HG02763 (cell line): ENCODE data around the gene STK33.

ENCODE experiments used
- ATAC-seq: cut with Tn5 transposase; IDR thresholded peaks from one replicate; pipeline ENCODE4 v1.9.1; 2021; ENCODE audit warnings: mild to moderate bottlenecking, moderate library complexity; ENCODE audit not compliant: unreplicated experiment

STK33 gene

DNA sequence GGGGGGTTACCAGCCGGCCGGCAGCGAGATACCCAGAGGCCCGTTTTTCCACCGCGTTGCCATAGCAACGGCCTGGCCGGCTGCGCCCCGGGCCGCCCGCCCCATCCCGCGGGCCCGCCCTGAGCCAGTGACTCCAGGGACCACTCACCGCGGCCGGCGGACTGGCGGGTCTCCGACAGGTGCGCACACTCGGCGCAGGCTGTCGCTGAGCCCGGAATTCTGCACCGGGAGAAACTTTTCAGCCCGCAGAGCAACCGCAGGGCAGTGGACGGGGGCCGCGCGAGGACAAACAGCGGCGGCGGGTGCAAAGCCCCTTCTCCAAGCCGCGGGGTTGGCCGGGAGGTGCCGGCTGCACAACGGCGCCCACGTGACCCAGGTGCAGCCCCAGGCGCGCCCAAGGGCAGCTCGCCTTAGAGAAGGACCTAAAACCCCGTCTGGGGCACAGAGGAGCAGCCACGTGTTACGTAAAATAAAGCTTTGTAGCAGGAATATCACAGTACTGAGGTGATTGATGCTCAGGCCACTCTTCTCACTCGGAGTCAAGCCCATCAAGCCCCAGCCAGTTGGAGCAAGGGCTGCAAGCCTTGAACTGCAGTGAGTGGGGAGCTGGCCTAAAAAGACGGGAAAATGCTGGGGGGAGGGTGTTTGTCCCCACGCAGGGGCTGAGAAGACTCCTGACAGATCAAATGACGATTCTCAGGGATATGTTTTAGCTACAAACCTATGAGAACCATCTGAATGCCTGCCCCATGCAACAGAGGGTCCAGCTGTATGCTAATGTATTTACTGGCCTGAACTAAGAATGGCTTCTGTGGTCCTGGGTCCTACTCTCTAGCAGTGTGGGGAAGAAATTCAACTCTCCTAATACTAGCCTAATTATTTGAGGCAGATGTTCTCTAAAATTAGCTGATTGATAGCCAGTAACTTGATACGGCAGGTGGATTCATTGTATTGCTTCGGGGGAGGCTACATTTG lies at the start of gene STK33:
TSS of gene STK33 (minus strand) at position 294 of the 975 bp plus-strand sequence. CDS start 119,323 bp downstream, outside the sequence.
- peak; percentile 92 for ATAC-seq

DNA sequence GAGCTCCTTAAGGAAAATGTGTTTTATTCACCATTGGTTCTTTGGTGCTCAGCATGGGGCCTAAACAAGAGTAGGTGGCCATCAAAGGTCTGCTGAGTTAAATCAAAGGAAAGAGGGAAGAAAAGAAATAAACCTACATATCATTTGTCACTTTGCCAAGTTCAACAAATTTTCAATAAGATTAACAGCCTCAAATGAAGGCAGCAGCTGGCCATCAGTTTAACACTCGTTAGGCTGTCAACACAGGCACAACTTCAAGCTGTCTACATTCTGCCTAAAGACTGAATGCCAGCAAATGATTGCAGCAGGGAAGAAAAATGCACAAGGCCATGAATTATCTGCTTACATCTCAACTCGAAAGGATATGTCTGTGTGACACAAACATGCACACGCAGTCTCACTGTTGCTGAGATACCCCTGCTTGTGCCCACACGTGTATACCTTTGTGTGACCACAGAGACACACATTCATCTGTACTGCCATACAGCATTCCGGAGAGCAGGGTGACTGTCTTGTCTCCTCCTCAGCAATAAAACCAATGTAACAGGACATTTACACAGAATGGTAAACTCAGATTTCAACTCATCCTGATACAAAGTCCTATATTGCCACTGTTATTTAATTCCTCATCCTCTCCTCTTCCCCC lies 48.3 kb upstream of the STK33 start:
- no peak for ATAC-seq

DNA sequence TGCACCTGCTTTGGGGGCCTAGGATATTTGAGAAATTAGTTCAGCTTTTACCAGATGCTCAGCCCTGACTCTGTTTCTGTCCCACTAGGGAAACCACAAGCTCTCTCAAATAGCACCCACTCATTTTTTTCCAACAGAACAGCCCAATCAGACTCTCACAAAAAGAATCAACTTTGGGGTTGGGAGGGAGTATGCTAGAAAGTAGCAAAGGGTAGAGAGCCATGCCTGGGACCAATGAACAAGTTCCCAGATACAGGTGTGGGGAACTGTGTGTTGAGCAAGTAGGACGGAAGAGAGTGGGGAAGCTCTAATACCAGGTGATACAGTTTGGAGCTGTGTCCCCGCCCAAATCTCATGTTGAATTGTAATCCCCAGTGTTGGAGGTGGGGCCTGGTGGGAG lies 47.3 kb upstream of the STK33 start:
- ATAC-seq: no peak

DNA sequence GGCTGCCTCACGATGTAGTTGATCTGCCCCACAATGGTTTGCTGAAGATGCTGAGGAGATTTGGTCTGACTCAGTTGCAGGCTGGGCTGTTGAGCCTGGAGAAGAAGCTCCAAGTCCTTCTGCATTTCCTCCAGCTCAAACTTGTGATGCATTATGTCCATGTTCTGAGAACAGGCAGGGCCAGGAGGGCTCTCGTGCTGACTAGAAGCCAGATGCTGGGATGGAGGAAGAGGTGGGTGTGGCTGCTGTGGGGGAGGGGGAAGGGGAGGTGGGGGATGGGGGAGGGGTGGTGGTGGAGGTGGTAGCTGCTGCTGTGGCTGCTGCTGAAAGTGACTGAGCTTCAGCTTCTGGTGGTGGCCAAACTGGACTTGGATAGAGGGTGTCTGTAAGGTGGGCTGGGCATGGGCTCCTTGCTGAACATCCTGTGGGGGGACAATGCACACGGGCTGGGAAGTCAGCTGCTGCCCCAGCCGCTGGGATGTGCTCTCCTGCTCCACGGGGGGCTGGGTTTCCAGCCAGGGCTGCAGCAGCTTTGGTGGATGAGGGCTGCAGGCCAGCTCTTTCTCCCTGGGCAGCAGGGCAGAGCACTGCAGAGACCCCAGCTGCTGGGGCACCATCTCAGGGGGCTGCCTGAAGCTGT lies 46.4 kb upstream of the STK33 start:
- ATAC-seq: no peak

DNA sequence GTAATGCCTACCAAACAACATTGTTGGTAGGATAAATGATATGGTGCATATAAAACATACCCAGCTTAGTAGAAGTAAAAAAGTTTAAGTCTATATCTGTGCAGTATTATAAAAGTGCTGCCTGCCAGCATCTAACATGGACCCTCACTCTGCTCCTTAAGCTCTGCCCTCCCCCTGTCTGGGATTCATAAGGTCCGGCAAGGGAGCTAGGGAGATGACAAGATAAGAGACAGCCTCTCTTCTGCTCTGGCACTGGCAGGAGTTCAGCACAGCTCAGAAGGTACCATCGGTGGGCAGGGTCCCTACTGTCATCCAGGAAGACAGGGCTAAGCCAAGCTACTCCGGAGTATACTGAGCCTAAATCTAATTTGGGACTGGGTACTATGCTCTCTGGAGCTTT lies 45.6 kb upstream of the STK33 start:
- ATAC-seq: no peak

DNA sequence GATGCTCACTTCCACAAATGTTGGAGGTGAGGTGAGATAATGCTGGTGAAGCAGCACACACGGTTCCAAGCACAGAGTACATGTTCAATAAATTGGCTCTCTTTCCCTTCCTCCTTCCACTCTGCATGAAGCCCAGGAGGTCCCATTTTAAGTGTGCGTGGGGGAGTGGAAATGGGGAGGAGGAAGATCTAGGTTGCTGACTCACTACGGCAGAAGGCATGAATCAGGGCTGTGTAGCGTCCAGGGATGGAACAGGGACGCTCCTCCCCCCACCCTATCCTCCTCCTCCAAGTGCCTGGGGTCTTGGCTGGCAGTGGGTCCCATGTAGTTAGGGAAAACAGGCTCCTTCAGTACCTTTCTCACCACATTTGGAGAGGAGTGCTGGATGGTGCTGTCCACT lies 44.3 kb upstream of the STK33 start:
- no peak for ATAC-seq

DNA sequence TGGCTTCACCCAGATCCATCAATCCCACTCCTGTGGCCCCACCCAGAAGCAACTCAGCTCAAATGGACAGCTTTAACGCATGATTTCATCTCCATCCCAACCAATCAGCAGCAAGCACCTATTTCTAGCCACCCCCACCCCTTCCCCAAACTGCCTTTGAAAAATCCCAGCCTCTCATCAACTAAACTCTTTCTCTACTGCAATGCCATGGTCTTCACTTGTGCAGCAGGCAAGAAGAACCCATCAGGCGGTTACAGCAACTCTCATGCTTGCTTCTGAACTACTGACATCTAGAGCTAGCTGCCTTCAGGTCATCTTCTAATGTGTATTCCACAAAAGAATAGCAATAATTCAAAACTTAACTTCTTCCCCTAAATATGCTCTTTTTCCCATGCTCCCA lies 42.1 kb upstream of the STK33 start:
- no peak for ATAC-seq

DNA sequence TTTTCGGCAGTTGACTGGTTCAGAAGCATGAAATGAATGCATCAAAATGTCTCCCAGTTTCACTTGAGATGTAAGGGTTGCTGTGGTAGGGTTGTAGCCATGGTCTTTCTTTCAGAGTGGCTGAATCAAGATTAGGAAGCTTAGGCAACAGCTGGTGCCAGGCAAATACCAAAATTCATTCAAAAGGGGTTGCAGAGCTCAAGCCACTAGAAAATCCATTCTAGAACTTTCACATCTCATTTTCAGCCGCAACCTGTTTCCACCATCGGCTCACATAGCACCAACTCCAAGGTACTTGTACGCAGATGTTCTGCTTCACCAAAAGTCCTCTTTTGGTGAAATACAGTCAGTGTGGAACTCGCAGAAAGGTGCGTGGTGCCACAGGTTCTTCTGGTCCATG lies 40.5 kb upstream of the STK33 start:
- ATAC-seq: no peak

DNA sequence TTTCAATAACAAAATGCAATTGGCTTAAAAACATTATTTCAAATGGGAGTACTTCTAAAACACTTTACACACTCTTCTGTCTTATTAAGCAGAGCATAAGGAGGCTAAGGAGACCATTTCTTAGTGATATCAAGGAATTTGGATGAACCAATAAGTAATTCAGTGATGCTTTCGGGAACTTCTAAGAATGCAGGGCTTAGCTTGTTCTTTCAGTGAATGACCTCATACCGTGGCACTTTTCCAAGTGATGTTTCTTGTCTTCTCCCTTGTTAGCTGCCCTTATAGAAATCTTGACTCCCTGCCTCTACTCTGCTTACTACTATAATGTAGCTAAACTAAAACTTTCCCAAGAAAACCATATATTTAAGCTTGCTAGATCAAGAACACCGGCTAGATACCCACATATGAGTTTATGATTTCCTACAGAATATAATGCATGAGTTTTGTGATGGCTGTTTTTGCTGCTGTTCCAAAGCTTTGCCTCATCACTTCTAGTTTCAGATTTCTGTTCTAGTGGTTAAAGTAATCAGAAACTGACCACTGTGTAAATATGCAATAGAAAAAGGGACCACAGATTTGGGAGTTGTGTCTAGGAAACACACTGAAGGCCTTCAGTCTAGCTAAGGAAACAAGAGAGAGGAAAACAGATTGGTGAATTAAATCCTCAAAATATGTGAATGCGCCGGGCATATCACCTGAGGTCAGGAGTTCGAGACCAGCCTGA lies 37.5 kb upstream of the STK33 start:
- ATAC-seq: no peak

DNA sequence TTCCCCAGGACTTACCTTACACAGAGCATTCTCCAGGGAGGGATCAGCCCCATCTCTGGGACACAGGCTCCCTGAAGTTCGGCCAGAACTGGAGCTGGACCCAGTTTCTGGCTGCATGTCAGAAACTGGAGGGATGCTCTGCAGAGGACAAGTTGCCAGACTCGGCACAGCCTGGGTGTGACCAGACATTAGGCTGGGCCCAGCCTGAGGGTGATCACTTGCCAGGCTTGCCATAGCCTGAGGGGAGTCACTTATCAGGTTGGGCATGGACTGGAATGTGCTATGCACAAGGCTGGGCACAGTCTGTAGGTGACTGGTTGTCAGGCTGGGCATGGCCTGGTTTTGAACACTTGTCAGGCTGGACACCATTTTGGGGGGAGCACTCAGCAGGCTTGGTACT lies 30.7 kb upstream of the STK33 start:
- ATAC-seq: no peak

DNA sequence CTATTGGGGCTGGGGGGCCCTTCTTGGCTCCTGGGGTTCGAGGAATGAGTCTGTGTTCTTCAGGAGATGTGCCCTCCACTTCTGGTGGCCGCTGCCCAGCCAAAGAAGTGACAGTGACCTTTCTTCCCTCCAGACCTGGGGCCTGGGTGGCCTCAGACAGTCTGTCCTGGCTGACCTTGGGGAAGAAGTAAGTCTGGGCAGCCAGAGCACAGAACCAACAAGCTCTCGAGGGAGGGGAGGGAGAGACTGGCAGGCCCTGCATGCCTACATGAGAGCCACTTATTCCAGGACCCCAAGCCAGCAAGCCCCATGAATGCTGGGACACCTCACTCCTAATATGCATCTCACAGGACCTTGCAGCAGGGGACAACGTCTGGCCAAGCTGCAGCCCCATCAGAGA lies 27.1 kb upstream of the STK33 start:
- ATAC-seq: no peak

DNA sequence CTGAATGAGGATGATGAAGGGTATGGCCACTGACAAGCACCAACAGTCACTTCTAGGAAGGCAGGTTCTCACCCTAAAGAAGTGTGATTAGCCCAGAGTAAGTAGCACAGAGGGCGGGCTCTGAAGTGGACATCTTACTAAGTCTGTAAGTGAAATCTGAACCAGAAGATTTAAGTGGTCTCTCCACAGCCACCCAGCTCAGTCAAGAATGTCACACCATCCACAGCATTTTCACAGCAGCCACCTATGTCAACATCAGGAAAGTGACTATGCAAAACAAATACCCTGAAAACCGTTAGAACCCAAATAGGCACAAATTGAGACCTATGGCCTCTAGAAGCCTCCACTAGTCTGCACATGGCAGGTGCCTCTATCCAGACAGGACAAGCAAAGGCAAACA lies 23.0 kb upstream of the STK33 start:
- ATAC-seq: no peak

DNA sequence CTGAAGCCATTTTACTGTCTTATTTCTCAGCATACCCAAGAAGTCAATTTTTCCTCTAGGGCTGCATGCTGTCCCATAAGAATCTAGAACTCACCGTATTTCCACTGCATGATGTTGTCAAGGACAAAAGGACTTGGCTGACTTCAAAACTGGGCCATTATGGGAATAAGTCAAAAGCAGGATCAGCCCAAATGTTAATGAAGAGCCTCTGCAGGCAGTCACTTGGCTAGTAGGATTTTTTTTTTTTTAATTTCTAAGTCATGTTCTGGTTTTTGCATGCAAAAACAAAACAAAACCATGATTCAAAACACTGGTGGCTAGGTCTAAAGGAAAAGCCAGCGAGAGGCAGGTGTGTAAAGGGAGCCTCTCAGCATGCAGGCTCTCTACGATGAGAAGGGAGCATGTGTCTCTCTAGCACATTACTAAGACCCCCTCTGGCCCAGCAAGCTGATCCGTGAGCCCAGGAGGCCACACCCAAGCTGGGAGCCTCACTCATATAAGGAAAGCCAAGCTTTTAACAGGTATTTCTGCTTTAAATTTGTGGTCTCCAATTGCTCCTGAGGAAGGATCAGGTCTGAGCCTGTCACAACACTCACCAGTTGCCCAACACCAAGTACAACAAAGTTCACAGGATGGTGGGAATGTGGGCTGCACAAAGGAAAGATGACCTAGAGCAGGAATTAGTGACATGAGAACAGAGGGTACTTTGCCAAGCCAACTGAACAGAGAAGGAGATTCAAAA lies 21.4 kb upstream of the STK33 start:
- ATAC-seq: no peak

DNA sequence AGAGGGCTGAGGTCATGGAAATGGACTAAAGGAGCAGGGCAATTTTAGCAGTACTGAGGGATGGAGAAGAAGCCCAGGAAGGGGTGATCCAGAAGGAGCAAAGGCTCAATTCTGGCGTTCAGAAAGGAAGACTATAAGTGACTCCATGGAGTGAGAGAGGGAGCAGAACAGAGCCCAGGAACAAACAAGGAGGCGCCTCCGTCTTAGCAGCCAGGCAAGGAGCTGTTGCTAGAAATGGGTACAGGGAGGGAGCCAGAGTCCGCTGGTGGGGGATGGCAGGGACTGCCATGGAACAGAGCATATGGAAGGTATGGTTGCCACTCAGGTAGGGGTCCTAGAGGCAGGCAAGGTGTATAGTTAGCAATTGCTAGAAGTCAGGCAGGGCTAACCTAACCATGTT lies 20.5 kb upstream of the STK33 start:
- ATAC-seq: no peak

DNA sequence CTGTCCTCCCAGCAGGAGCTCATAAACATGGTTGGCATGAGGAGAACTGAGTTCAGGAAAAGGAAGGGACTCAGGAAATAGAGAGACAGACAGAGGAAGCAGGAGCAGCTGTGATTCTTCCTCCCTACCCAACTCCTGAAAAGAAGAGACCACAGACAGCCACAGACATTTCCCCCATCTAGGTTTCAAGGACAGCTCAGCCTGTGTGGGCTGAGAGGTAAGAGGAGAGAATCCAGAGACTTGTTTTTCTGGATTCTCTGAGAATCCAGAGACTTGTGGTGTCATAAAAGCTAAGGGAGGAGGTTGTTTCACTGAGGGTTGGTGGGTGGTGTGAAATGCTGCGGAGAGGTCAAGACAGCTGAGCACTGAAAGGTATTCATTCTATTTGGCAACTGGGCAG lies 19.0 kb upstream of the STK33 start:
- ATAC-seq: no peak

DNA sequence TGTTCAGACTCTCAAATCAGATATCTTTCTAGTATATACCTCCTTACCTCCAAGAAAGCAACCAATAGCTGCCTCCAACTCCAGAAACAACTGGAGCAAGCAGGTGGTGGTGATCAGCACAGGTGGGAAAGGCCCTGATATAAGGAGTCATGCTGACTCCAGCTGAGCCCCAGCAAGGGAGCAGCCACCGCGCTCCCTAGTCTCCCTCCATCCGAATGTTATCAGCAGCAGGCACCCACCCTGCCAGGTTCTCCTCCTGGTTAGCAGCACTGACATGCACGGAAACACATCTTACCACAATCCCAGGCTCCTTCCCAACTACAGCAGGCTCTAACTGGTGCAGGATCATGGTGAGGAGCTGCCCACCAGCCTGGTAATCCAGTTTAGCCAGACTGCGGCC lies 18.5 kb upstream of the STK33 start:
- no peak for ATAC-seq

DNA sequence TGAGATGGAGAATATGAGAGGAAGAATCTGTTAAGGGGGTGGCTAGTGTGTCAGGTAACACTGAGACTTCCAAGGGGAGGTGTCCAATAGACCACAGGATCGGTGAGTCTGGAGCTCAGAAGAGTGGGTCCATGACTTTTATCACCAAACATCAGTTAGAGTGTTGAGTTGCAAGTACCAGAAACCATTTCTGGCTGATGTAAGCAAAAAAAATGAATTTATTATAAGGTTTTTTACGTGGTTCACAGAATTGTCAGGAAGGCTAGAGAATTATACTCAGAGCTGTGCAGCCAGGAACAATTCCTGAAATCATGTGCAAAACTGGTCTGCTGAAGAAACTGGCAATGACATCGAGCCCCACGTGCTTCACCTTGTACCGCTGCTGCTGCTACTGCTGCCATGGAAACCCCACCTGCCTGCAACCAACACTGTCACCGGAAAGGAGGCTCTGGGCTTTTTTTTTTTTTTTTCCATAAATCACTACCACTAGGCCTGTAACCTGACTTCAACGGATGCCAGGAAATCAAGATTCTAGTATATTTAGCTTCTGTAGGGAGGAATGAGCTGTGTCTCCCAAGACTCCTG lies 16.6 kb upstream of the STK33 start:
- no peak for ATAC-seq

DNA sequence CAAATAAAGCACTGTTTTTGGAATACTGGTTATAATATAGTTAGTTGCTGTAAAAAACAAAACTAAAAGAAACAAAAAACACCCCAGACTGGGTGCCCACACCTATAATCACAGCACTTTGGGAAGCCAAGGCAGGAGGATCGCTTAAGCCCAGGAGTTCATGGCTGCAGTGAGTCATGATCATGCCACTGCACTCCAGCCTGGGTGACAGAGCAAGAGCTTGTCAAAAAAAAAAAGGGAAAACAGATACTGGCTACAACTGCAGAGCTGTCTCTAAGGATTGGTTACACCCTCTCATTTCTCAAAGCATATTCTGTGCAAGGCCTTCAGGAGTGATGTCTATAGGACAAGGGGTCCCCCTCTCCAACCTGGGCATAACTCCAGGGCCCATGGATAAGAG lies 14.6 kb upstream of the STK33 start:
- ATAC-seq: no peak

DNA sequence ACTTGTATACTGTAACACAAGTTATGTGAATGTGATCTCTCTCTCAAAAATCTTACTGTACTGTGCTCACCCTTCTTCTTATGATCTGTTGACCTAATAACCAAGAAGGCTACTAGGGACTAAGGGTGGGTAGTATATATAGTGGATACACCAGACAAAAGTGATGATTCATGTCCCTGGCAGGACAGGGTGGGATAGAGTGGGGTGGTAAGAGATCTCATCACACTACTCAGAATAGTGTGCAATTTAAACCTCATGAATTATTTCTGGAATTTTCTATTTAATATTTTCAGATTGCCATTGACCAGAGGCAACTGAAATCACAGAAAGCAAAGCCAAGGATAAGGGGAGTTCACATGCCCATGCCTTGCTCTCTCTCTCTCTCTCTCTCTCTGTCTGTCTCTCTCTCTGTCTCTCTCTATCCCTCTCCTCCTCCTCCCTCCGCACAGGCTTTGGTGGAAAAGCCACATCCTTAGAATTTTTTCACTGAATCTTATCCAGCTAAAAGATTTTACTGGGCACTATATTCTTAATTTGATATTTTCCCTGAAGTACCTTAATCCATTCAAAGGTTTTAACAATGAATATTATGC lies 12.0 kb upstream of the STK33 start:
- no peak for ATAC-seq
